Measurements from ENCODE around the gene RYR1. TPM values are rescaled to one million over a fixed set of nuclear protein-coding genes. Genes with fewer than 3 reads are reported as not detected.

The RYR1 gene
- total and polyA plus RNA-seq, 2 experiments from 2014 or later, result under 0.01 TPM; not detected in 1

DNA sequence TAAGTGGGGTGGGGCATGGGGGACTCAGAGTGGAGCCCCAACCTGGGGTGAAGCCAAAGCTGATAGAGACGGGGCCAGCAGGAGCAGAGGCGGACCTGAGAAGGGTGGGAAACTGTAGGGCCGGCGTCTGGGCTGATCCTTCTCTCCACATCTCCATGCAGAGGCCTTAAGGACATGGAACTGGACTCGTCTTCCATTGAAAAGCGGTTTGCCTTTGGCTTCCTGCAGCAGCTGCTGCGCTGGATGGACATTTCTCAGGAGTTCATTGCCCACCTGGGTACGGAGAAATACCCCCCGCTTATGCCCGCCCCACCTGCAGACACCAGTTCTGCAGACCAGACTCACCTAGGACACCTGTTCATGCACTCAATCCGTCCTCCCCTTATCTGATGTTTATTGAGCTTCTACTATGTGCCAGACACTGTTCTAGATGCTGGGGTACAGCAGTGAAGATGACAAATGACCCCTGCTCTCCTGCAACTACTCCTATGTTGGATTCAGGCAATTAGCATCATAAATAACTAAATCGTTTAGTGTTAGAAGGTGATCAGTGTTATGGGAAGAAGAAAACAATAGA, 74.1 kb downstream of the RYR1 start:
- in situ Hi-C loops (cut with MboI), result no loop called here
- WGBS, 2 experiments (ENCODE audit: low coverage in 1 of 2, low lambda C conversion rate in 2 of 2, missing lambda C conversion rate in 2 of 2), result 56 to 58% methylated on average over 12 of the region's 12 CpGs

DNA sequence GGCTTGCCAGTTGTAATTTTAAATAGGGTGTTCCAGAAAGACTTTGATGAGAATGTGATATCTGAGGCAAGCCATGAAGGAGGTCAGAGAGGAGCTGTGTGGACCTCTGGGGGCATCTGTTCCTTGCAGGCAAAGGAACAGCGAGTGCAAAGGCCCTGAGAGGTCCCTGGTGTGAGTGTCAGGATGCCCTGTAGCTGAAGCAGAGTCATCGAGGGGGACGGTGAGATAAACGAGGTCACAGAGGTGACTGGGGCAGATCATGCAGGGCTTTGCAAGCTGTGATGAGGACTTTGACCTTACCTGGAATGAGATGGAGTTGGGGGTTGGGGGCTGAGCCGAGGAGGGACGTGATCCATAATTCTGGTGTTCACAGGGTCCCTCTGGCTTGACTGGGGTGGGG, 75.0 kb downstream of the RYR1 start:
- Histone ChIP-seq H3K9me3 (ENCODE audit: low read depth) (no peaks in the 10 kb centered on the region), H3K36me3 (ENCODE audit: low read depth) (no peaks in the 10 kb centered on the region), H3F3A (ENCODE audit: insufficient read depth) (no peaks in the 10 kb centered on the region), H2AFZ (no peak overlapping the region), H3K9me2 (ENCODE audit: insufficient read depth) (no peaks in the 10 kb centered on the region), H3K4me3 (no peak overlapping the region), H3K27ac (no peak overlapping the region), H3K9ac (no peak overlapping the region), H3K4me1 (ENCODE audit: insufficient read depth) (no peaks in the 10 kb centered on the region), H3K27me3 (replicated peaks; ENCODE audit: insufficient read depth) (peaks cover 4% of the 10 kb centered on the region; the same call in 1 of the 2 replicates), H3K79me2 (ENCODE audit: insufficient read depth) (no peaks in the 10 kb centered on the region), H4K20me1 (ENCODE audit: insufficient read depth) (no peaks in the 10 kb centered on the region), H3K4me2 (ENCODE audit: unreplicated experiment) (no peak overlapping the region)
- no peak for DNase-seq
- WGBS, 2 experiments (ENCODE audit: low coverage in 1 of 2, low lambda C conversion rate in 2 of 2, missing lambda C conversion rate in 2 of 2), result 25 to 29% methylated on average over 6 of the region's 6 CpGs
- TF ChIP-seq EZH2phosphoT487 (IDR thresholded peaks at IDR 0.05; ENCODE audit: insufficient read depth, low read depth) (no peak), EZH2 (IDR thresholded peaks at IDR 0.05; ENCODE audit: insufficient read depth, poor library complexity, severe bottlenecking) (no peak)
- in situ Hi-C loops (cut with MboI), result no loop called here

More for the DNA sequence above, 74.1 kb downstream of the RYR1 start:
- Histone ChIP-seq H3F3A (ENCODE audit: insufficient read depth) (no peaks in the 10 kb centered on the region), H3K79me2 (ENCODE audit: insufficient read depth) (no peaks in the 10 kb centered on the region), H2AFZ (no peak overlapping the region), H3K27ac (no peak overlapping the region), H4K20me1 (ENCODE audit: insufficient read depth) (no peaks in the 10 kb centered on the region), H3K9me2 (ENCODE audit: insufficient read depth) (no peaks in the 10 kb centered on the region), H3K4me1 (ENCODE audit: insufficient read depth) (no peaks in the 10 kb centered on the region), H3K27me3 (replicated peaks; ENCODE audit: insufficient read depth) (peaks cover 4% of the 10 kb centered on the region; the same call in 1 of the 2 replicates), H3K4me2 (ENCODE audit: unreplicated experiment) (no peak overlapping the region), H3K36me3 (ENCODE audit: low read depth) (no peaks in the 10 kb centered on the region), H3K4me3 (no peak overlapping the region), H3K9ac (no peak overlapping the region), H3K9me3 (ENCODE audit: low read depth) (no peaks in the 10 kb centered on the region)
- no peak for DNase-seq
- no peak for TF ChIP-seq EZH2phosphoT487 (IDR thresholded peaks at IDR 0.05; ENCODE audit: insufficient read depth, low read depth)
- TF ChIP-seq EZH2 (IDR thresholded peaks at IDR 0.05; ENCODE audit: insufficient read depth, poor library complexity, severe bottlenecking), result no peak

DNA sequence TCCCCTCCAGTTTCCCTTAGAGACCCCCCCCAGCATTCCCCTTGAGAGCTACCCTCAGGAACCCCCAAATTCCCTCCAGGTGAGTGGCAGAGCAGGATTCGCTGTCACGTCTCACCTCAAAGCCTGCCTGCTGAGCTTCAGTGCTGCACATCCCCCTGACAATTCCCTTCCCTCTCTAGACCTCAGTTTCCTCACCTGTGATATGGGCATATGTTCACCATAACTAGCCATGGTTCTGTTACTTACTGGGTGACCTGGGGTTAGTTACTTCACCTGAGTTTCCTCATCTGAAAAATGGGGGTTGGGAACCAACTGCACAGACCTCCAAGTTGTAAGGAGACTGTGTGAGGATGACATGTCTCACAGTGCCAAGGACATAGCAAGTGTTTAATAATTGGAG, 75.5 kb downstream of the RYR1 start:
- H3K9me2 ChIP-seq (ENCODE audit: insufficient read depth), result no peaks in the 10 kb centered on the region
- in situ Hi-C loops (cut with MboI), result no loop called here
- no peaks in the 10 kb centered on the region for H3K9me3 ChIP-seq (ENCODE audit: low read depth)
- H3K9ac ChIP-seq, result no peak overlapping the region
- no peaks in the 10 kb centered on the region for H3K79me2 ChIP-seq (ENCODE audit: insufficient read depth)
- no peaks in the 10 kb centered on the region for H4K20me1 ChIP-seq (ENCODE audit: insufficient read depth)
- H3K27ac ChIP-seq, result no peak overlapping the region
- no peak for DNase-seq
- 71 to 73% methylated on average over 2 of the region's 2 CpGs for WGBS, 2 experiments (ENCODE audit: low coverage in 1 of 2, low lambda C conversion rate in 2 of 2, missing lambda C conversion rate in 2 of 2)
- no peaks in the 10 kb centered on the region for H3K36me3 ChIP-seq (ENCODE audit: low read depth)
- H3F3A ChIP-seq (ENCODE audit: insufficient read depth), result no peaks in the 10 kb centered on the region
- no peak overlapping the region for H3K4me3 ChIP-seq
- H3K4me1 ChIP-seq (ENCODE audit: insufficient read depth), result no peaks in the 10 kb centered on the region
- H3K27me3 ChIP-seq (replicated peaks; ENCODE audit: insufficient read depth), result peaks cover 4% of the 10 kb centered on the region
- TF ChIP-seq EZH2 (IDR thresholded peaks at IDR 0.05; ENCODE audit: insufficient read depth, poor library complexity, severe bottlenecking), result no peak
- TF ChIP-seq EZH2phosphoT487 (IDR thresholded peaks at IDR 0.05; ENCODE audit: insufficient read depth, low read depth), result no peak
- H2AFZ ChIP-seq, result no peak overlapping the region
- H3K4me2 ChIP-seq (ENCODE audit: unreplicated experiment), result no peak overlapping the region

GRCh38 chr19:38511074-38511708, 77.7 kb downstream of the RYR1 start:
- in situ Hi-C loops (cut with MboI), result no loop called here
- H3K4me3 ChIP-seq, result no peak overlapping the region
- no peak overlapping the region for H3K9ac ChIP-seq
- H2AFZ ChIP-seq, result no peak overlapping the region
- DNase-seq, result no peak
- H3K4me2 ChIP-seq (ENCODE audit: unreplicated experiment), result no peak overlapping the region
- no peak overlapping the region for H3K27ac ChIP-seq
- no peaks in the 10 kb centered on the region for H4K20me1 ChIP-seq (ENCODE audit: insufficient read depth)
- no peaks in the 10 kb centered on the region for H3K79me2 ChIP-seq (ENCODE audit: insufficient read depth)
- no peaks in the 10 kb centered on the region for H3F3A ChIP-seq (ENCODE audit: insufficient read depth)
- H3K36me3 ChIP-seq (ENCODE audit: low read depth), result no peaks in the 10 kb centered on the region
- H3K27me3 ChIP-seq (replicated peaks; ENCODE audit: insufficient read depth), result peaks cover 4% of the 10 kb centered on the region
- H3K4me1 ChIP-seq (ENCODE audit: insufficient read depth), result no peaks in the 10 kb centered on the region
- 38 to 39% methylated on average over 10 of the region's 10 CpGs for WGBS, 2 experiments (ENCODE audit: low coverage in 1 of 2, low lambda C conversion rate in 2 of 2, missing lambda C conversion rate in 2 of 2)
- no peaks in the 10 kb centered on the region for H3K9me3 ChIP-seq (ENCODE audit: low read depth)
- TF ChIP-seq EZH2 (IDR thresholded peaks at IDR 0.05; ENCODE audit: insufficient read depth, poor library complexity, severe bottlenecking) (no peak), EZH2phosphoT487 (IDR thresholded peaks at IDR 0.05; ENCODE audit: insufficient read depth, low read depth) (no peak)
- H3K9me2 ChIP-seq (ENCODE audit: insufficient read depth), result no peaks in the 10 kb centered on the region

Data from GM23248 (cell line).